SHP77 treated with DMSO at 0.1 percent for 48 hours (cell line): ENCODE measurements around the gene SEPTIN5.

Experiments
- DNase-seq: peaks from one replicate; lab custom pipeline; 2025; lab: John Stamatoyannopoulos, UW

The SEPTIN5 gene

DNA sequence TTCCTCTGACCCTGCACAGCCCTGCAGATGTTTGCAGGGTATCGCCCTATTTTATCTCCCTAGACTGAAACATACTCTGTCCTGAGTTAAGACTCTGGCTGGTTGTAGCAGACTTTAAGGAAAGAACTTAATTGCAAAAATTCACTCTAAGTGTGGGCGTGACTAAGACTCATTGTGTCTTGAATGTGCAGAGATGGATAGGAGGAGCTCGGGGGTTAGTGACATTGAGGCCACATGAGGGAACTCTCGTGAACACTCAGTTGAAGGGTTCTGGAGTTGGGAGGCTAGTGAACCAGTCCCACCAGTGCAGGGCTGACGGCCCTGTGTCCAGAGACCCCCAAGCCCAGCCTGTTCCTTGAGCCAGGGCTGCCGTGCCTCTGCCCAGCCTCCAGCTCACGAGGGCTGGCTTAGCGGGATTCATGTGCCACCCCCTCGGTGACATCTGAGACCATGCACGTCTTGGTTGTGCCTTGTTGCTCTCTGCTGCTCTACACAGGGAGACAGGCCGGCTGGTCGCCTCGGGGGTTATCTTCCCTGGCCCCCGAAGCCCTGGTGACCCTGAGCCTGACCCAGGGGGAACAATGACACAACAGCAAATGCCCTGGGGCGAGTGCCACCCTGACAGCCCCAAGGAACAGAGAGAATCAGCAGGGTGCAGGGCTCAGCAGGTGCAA, 34.8 kb downstream of the SEPTIN5 start:
- DNase-seq, result no peak

GRCh38 chr22:19749876-19750275, 35.6 kb downstream of the SEPTIN5 start:
- DNase-seq, result no peak

GRCh38 chr22:19750507-19751490, 36.5 kb downstream of the SEPTIN5 start:
- no peak for DNase-seq

DNA sequence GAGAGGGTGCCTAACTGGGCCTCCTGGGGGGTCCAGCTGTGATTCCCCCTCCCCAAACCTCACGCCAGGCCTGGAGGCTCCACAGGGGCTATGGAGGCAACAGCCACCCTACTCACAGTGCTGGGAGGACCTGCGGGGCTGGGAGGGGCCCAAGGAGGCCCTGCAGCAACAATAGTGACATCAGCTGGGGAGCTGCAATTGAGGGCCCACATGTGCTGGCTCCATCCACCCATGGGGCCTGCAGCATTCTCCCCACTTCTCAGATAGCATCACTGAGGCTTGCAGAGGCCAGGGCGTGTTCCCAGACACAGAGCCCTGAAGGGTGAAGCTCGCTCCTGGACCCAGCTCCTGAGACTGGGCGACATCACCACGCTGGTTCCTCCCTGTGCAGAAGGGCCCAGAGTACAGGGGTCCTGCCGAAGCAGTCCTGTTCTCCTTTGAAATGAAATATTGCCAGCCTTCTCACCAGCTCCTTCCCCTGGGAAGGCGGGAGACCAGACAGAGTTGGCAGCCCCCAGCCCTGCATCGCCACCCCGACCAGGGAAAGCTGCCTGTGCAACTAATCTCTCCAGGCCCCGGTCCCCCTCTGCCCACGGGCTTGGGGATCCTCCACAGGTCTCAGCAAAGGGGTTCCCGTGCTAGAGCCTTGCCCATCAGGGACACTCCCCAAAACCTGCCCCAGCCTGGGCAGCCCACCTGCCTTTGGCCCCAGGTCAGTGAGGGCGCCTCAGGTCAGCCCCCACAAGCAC, 37.4 kb downstream of the SEPTIN5 start:
- DNase-seq, result no peak

DNA sequence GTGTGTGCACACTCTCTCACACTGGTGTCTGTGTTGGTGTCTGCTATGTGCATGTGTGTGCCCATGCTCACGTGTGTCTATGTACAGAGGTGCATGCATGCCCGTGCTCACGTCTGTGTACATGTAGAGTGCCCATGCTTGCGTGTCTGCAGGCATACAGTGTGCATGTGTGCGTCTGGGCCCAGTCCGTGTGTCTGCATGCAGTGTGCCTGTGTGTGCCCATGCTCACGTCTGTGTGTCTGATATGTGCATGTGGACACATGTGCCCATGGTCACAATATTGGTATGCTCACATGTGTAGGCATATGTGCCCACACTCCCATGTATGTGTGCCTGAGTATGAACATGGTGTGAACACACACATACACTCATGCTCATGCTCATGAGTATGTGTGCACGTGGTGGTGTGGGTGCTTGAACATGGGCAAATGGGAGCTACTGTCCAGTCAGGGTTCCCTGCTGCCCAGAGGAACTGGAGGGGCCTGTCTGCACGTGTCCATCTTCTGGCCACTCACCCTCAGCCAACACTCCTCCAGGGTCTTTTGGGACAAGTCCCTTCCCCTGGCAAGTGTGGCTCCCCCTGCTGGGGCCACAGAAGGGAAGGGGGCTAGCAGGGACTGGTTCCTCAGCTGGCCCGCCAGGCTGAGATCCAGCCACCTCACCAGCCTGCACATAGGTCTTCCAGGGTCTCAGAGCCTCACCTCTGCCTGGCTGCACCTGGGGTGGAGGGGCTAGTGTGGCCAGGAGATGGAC, 39.0 kb downstream of the SEPTIN5 start:
- DNase-seq, result no peak

GRCh38 chr22:19753996-19754700, 39.8 kb downstream of the SEPTIN5 start:
- no peak for DNase-seq

- DNase-seq, result no peak
These were observed 40.4 kb downstream of the SEPTIN5 start for GRCh38 chr22:19754701-19755144.

DNA sequence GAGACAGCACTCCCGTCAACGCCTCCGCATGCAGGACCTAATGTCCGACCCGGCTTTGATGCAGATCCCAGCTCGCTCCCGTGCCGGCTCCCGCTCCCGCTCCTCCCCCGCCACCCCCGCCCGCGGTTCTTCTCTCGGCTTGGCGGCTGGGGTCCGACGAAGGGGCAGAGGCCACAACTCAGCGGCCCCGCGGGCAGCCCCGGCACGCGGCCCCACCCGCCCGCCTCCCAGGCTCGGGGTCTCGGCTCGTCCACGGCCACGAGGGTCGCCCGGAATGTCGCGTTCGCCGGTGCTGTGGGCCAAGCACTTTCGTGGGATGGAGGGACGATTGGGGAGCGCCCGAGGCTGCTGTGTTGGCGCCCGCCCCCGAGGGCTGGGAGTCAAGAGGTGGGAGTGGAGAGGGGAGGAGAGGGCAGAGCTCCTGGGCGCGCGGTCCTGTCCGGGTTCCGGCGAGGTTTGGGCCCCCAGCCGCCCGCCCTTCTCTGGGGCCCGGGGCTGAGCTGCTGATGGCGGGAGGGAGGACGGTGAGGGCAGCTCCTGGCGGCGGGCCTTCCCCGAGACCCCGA, 40.9 kb downstream of the SEPTIN5 start:
- DNase-seq, result no peak

DNA sequence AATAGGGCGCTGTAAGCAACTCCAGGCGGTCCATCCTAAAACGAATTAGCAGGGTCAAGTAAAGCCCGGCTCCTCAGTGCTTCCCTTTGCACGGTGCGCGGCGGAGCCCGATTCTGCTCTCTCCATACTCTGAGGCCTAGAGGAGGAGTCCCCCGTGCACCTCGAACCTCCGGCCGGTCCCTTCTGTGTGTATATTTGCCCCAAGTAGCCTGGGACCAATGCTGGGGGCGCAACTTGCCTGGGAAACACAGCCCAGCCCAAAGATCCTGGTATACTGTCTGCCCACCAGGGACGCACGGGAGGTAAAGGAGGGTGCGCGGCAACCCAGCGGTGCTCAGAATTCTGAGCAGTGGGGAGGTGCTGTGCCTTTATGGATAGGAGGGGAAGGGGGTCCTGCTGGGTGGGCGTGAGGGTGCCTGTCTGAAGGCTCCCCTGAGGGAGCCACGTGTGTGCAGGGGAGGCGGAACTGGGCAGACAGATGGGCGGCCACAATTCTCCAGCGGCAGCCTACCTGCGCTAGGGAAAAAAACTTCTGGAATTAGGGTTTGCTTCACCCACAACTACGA, 41.5 kb downstream of the SEPTIN5 start:
- no peak for DNase-seq

DNA sequence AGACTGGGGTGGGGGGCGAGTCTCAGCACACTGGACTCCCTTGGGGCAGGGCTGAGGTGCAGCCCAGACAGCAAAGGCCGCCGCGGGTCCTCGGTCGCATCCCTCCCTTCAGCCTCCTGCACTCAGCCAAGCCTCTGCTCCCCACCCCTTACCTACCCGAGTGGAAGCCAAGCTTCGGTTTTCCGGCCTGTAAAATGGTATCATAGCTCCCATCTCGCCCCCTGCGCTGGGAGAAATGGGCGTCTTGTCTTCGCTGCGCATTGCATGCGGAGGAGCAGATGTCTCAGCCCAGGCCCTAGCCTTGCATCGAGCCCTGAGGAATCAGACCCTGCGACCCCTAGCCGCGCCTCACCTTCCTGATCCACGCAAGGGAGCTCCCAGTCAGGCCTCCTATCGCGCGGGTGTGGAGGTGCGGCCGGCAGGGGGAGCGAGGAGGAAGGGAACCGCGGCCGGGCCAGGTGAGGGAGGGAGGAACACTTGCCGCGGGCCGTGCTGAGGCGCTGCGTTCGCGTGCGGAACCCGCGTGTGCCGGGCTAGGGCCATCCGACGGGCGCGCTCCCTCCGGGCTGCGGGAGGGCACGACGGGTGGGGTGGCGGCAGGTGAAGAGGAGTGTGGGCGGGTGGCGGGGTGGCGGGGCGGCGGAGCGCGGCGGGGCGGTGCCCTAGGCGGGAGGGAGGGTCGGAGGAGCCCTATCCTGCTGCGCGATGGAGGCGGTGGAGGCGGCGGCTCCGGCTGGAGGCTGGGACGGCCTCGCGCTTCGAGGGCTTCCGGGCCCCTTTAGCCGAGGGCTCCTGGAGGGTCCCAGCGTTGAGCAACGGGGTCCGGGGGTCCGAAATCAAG, 42.2 kb downstream of the SEPTIN5 start:
- no peak for DNase-seq

GRCh38 chr22:19757140-19757984, 43.1 kb downstream of the SEPTIN5 start:
- no peak for DNase-seq

DNA sequence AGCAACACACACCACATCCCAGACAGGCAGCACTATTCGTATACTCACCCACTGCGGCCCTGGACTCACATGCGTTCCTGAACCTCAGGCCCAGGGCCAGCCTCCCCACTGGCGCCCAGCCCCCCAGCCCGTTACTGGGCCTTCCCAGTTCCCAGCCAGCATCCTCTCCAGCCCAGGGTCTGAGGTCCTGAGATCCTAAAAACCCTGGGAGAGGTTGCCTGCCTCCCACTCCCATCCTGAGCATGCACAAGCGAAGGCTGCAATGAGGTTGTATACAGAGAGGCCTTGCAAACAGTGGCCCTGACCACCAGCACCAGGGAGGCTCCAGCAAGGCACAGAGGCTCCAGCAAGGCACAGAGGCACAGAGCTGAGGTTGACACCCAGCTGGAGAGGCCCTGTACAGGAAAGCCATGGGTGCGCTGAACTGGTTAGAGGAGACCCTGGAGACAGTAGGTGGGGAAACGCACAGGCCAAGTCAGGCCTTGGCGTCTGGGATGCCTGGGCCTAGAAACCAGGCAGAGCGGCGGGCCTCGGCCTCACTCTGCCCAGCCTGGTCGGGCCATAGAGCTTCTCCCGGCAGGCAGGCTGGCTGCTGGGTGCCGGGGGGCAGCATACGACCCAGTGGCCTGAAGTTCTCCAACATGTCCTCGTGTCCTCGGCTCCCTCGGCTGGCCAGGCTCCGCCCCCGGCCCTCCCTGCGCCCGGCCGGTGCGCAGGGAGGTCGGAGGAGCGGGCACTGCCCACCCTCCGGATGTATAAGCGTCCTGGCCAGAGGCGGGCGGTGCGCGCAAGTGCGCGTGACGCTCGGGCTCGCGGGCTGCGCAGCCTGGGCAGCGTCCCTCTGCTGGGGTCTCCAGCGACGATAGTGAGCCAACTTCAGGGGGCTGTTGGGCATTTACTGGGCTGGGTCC, 43.9 kb downstream of the SEPTIN5 start:
- DNase-seq, result no peak

DNA sequence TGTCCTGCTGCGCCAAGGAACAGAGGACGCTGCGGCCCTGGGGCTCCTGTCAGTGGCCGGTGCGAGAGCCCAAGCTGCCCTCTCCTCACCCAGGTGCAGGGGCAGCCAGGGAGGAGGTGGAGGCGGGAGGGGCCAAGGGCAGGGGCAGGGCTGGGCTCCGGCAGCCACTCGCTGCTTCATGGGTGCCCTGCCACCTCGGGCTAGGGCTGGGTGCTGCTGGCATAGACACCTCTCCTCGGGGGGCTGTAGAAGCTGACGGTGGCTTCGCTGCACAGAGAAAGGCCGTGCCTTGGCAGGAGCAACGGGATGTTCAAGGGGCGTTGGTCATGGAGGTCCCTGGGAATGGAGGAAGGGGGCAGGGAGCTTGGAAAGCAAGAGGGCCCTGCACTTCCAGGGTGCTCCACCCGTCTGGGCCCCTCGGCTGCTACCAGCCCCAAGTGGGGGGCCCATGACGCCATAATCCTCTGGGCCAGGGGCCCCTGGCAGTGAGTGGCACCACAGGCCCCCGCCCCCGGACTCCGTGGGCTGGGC, 44.7 kb downstream of the SEPTIN5 start:
- DNase-seq, result no peak

DNA sequence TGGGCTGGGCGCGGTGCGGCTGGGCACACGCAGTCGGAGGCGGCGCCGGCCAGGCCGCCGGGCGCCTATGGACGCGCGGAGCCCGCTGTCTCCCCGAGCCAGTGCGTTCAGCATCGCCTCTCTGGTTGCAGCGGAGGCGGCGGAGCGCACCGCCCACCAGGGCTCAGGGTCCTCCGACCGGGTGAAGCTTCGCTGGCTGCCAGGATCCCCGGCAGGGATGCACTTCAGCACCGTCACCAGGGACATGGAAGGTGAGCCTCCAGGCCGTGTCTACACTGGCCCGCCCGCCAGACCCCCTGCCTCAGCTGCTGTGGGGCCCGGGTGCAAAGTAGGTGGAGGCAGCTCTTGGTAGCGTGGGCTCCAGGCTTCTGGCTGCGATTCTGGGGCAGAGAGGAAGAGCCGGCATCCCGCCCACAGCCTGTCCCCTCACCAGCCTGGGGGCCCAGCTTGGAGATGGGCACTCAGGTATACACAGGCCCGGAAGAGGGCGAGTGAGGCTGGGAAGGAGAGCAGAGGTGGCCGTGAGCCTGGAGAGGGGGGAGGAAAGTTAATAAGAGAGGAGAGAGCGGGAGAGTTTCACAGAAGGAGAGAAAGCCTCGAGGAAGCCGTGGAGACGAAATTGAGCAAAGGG, 45.2 kb downstream of the SEPTIN5 start:
- DNase-seq, result no peak

GRCh38 chr22:19760058-19760950, 46.0 kb downstream of the SEPTIN5 start, which contains the start of gene TBX1:
TBX1 (plus strand) TSS chr22:19760778; CDS start chr22:19760844, 66 bp downstream.
- no peak for DNase-seq
